Skin epidermis (tissue), 12 donors: ENCODE measurements around the gene NOX5.

Source experiments
- H3K27ac ChIP-seq, 21 experiments: fragments of 200-600 bp; sonication (generic) in 11 of 21; one replicate each; pipeline ENCODE4 v1.5.0; 2020; ENCODE audit warnings: mild to moderate bottlenecking in 3 of 21, inconsistent platforms in 2 of 21, moderate library complexity in 2 of 21
- H3K4me3 ChIP-seq, 7 experiments: fragments of 200-600 bp; sonication (generic) in 2 of 7; one replicate each; pipeline ENCODE4 v1.5.0; 2020; ENCODE audit warnings: inconsistent platforms in 2 of 7, mild to moderate bottlenecking in 2 of 7, moderate library complexity in 1 of 7

NOX5 gene

GRCh38 chr15:69074001-69074842 lies 59.7 kb downstream of the NOX5 start:
- peak overlapping the region; percentile 28 to 54 (median 38) for H3K4me3 ChIP-seq
- peak overlapping the region in 10 of 21 experiments; percentile 30 to 65 (median 50) for H3K27ac ChIP-seq

- peak overlapping the region in 2 of 21 experiments; percentile 51 to 55 for H3K27ac ChIP-seq
- peak overlapping the region; percentile 28 to 54 (median 38) for H3K4me3 ChIP-seq
Observed at GRCh38 chr15:69074843-69075224, 60.3 kb downstream of the NOX5 start.

- no peak overlapping the region for H3K27ac ChIP-seq
Observed at GRCh38 chr15:69075440-69075839, 60.9 kb downstream of the NOX5 start.

GRCh38 chr15:69076756-69077155 lies 62.3 kb downstream of the NOX5 start:
- Histone ChIP-seq H3K27ac (no peak overlapping the region), H3K4me3 (no peak overlapping the region)

More at GRCh38 chr15:69075440-69075839, 60.9 kb downstream of the NOX5 start:
- H3K4me3 ChIP-seq: no peak overlapping the region

DNA sequence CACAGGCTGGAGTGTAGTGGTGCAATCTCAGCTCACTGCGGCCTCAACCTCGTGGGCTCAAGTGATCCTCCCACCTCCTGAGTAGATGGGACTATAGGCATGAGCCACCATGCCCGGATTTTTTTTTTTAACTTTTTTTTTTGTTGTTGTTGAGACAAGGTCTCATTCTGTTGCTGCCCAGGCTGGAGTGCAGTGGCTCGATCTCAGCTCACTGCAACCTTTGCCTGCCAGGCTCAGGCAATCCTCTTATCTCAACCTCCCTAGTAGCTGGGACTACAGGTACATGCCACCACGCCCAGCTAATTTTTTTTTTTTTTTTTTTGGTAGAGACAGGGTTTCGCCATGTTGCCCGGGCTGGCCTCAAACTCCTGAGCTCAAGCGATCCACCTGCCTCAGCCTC lies 64.1 kb downstream of the NOX5 start:
- Histone ChIP-seq H3K4me3 (no peak overlapping the region), H3K27ac (no peak overlapping the region)

GRCh38 chr15:69080295-69081248 lies 66.1 kb downstream of the NOX5 start:
- H3K4me3 ChIP-seq: no peak overlapping the region
- peak overlapping the region in 2 of 21 experiments; percentile 30 to 61 for H3K27ac ChIP-seq

- H3K4me3 ChIP-seq: no peak overlapping the region
- H3K27ac ChIP-seq: peak overlapping the region in 14 of 21 experiments; percentile 0 to 78 (median 38)
Observed at GRCh38 chr15:69081310-69082004, 67.0 kb downstream of the NOX5 start.

DNA sequence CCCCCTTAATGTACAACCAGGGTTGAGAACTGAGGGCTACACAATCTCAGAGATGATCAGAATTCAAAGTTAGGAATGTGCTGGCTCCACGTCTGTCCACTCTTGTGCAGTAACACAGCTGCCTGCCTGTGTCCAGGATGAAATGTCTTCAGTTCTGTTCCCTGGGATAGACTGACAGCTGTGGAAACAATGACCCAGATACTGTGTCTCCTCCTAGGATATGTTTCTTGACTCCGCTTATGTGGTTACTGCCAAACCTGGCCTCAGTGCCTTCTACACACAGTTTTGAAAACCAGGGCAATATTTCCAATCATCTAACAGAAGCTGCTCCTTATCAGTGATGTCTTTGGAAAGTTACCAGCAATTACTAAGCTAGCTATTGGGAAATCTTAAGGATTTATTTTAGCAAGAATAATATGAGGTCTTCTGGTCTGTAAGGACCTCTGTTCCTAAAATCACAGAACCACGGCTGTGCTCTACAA lies 67.6 kb downstream of the NOX5 start:
- peak overlapping the region in 14 of 21 experiments; percentile 0 to 78 (median 38) for H3K27ac ChIP-seq

DNA sequence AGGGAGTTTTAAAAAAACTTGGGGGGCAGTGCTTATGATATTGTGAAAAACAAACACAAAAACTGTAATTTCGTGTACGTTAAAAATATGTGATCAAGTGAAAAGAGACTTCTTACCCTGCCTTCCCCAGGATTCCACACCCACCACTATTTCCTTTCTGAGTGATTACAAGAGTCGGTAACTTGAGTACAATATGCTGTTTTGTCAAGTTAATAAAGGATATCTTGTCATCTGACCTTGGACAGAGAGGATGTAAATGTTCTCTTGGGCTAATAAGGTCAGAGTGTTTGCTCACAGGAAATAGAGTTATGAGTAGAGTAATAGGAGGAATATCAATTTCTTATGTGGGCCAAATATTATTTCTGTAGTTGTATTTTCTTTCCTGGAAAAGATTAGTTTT lies 68.1 kb downstream of the NOX5 start:
- H3K27ac ChIP-seq: peak overlapping the region in 7 of 21 experiments; percentile 11 to 65 (median 54)

More for the DNA sequence above, 67.6 kb downstream of the NOX5 start:
- no peak overlapping the region for H3K4me3 ChIP-seq

DNA sequence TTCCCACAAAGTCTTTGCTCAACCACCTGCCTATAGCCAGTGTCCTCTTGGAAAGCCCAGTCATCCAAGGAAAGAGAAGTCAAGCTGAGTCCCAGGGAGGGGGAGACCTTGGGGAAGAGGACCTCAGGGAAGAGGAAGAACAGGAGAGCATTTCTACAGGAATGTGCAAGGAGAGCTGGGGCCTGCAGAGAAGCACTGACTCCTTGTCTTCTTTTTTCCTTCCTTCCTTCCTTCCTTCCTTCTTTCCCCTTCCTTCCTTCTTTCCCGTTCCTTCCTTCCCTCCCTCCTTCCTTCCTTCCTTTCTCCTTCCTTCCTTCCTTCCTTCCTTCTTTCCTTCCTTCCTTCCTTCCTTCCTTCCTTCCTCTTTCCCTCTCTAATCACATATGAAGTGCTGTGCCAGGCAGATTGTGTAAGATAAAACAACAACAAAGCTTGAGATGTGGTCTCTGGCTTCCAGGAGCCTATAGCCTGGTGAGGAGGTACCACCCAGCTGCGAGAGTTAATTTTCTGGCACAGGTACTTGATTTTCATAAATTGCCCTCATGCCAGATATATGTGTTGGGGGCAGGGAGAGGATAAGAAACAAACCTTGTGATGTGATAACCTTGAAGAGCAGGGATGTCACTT lies 70.0 kb downstream of the NOX5 start:
- Histone ChIP-seq H3K27ac (no peak overlapping the region), H3K4me3 (no peak overlapping the region)

More for the DNA sequence above, 68.1 kb downstream of the NOX5 start:
- no peak overlapping the region for H3K4me3 ChIP-seq

DNA sequence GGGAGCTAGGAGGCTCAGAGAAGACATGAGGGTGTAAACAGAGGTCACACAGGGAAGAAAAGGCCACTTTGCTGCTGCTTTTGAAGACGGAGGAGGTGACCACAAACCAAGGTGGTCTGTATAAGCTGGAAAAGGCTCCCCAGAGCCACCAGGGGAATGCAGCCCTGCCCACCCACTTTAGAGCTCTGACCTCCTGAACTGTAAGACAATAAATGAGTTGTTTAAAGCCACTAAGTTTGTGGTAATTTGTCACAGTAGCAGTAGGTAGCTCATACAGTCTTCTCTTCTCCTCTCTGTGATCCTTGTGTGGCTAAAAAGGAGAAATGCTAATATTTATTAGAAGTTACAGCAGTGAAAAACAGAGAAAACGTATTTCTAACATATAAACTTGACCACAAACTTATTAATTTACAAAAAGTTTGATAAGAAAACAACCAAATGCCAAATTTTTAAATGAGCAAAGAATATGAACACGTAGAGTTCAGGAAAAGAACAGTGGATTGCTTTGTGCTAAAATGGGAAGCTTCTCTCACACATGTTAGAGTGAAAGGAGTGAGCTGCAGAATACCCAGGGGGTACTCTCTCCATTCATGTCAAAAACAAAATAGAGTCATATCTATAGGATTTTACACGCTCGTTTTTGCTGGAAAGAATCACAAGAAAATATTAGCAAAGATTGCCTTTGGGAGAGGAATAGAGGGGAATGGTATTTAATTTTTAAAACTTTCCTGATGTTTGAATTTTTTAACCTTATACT lies 71.0 kb downstream of the NOX5 start:
- H3K27ac ChIP-seq: no peak overlapping the region
- H3K4me3 ChIP-seq: no peak overlapping the region

- no peak overlapping the region for H3K27ac ChIP-seq
- no peak overlapping the region for H3K4me3 ChIP-seq
Observed at GRCh38 chr15:69086427-69087204, 72.1 kb downstream of the NOX5 start.

GRCh38 chr15:69087366-69087976 lies 73.0 kb downstream of the NOX5 start:
- no peak overlapping the region for H3K4me3 ChIP-seq
- H3K27ac ChIP-seq: no peak overlapping the region

GRCh38 chr15:69088300-69088965 lies 73.9 kb downstream of the NOX5 start:
- Histone ChIP-seq H3K4me3 (no peak overlapping the region), H3K27ac (no peak overlapping the region)

DNA sequence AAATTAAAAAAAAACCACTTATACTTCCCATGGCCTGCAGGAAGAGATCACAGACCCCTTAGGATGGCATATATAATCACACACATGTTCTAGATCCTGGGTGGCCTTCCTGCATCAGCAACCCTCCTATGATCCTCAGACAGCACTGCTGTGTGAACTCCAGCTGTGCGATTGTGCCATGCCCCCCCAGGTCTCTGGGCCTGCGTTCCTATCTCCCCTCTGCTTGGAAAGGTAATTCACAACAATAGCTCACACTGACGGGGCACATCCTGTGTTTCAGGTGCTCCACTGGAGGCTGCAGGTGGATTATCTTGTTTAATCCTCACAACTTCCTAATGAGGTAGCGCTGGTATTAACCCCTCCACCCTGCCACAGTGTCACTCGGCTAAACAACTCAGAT lies 74.8 kb downstream of the NOX5 start:
- no peak overlapping the region for H3K4me3 ChIP-seq
- no peak overlapping the region for H3K27ac ChIP-seq

DNA sequence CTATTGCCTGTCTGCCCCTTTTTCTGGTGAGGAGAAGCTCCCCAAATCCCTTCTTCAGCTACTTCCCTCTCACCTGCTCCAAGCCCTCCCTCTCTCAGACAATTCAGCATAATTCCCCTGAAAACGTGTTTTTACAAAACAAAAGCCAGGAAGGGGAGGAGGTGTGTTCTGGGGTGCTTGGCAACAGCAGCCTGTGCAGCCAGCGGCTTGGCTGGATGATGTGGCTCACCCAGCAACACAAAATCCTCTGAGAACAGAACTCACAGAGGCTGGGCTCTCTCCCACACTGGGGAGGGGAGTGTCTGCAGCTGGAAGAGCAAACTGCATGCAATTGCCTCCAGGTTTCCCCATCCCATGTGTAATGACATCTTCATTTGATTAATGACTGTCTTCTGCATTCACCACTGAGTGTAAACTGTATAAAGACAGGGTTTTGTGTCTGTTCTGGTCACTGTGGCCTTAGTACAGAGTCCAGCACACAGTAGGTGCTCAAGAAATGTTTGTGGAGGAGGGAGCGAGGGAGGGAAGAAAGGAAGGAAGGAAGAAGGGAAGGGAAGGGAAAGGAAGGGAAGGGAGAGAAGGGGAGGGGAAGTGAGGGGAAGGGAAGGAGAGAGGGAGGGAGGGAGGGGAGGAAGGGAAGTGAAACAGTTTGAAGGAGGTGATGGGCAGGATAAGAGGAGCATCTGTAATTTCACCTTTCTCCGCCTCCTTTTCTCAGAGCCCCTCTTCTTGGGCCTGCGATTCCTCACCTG lies 75.9 kb downstream of the NOX5 start:
- no peak overlapping the region for H3K27ac ChIP-seq

More for the DNA sequence above, 75.9 kb downstream of the NOX5 start:
- no peak overlapping the region for H3K4me3 ChIP-seq
